Loucy (cell line): Measurements from ENCODE around the gene SCARF2.

ENCODE experiments used
- CTCF ChIP-seq: fragments of 200-600 bp; sonication (generic); conservative IDR thresholded peaks from 2 replicates; pipeline ENCODE4 v1.5.1; 2014; ENCODE audit warnings: mild to moderate bottlenecking, antibody characterized with exemption, low read length
- EZH2phosphoT487 ChIP-seq: fragments of 200-600 bp; IDR thresholded peaks from 2 replicates; pipeline ENCODE4 v1.6.1; 2018; ENCODE audit warnings: antibody characterized with exemption, mild to moderate bottlenecking, moderate library complexity, borderline replicate concordance

DNA sequence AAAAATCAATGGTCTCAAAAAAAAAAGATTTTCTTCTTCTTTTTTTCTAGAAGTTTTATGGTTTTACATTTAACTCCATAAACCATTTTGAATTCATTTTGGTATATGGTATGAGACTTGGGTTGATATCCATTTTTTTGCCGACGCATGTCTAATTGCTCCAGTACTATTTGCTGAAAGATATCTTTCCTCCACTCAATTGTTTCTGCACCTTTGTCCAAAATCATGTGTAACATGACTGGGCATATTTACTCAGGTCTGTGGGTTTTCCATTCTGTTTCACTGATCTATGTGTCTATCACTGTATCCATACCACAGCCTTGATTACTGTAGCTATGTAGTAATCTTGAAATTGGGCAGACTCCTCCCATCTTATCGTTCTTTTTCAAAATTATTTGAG is 15.6 kb upstream of the SCARF2 start:
- TF ChIP-seq CTCF: no peak
- no peak for TF ChIP-seq EZH2phosphoT487
